Measurements from ENCODE around the gene MMP20. TPM values are rescaled to one million over a fixed set of nuclear protein-coding genes. Genes with fewer than 3 reads are reported as not detected.

The MMP20 gene
- total RNA-seq, 1 experiment from 2014 or later: not detected

DNA sequence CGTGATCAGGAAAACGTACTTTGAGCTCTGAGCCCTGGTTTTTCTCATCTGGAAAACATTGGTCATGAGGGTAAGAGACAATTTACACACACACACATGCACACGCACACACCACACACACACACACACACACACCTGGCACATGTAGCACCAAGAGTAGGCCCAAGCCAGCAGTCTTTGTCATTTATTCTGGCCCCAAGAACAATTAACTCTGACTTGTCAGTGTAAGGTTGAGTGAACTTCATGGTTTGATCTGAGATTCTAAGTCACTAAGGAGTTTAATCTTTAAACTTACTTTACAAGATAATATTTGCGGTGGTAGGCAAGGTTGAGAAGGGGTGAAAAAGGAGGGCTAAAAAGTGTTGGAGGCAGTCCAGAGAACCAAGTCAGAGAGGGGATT lies 44.1 kb downstream of the MMP20 start:
- H2BK15ac ChIP-seq (ENCODE audit: low read depth, low read length): no peak overlapping the region
- no peak overlapping the region for H3K27ac ChIP-seq (ENCODE audit: insufficient read length, low read depth, low read length)
- no peak overlapping the region for H3K56ac ChIP-seq (ENCODE audit: insufficient read length, low read depth, low read length)
- H3K18ac ChIP-seq (ENCODE audit: insufficient read length, low read depth, low read length): no peak overlapping the region
- no peaks in the 10 kb centered on the region for H3K4me1 ChIP-seq (ENCODE audit: insufficient read depth, low read length)
- H3K14ac ChIP-seq (ENCODE audit: insufficient read depth, low read length): no peak overlapping the region
- no peak overlapping the region for H2AFZ ChIP-seq (ENCODE audit: low read length)
- no peak overlapping the region for H2AK5ac ChIP-seq (ENCODE audit: insufficient read length, low read length)
- H2BK5ac ChIP-seq (ENCODE audit: insufficient read length, low read length): no peak overlapping the region
- no peaks in the 10 kb centered on the region for H3K9me3 ChIP-seq (ENCODE audit: control insufficient read depth, low read depth, low read length)
- no peak overlapping the region for H4K5ac ChIP-seq (ENCODE audit: insufficient read length, low read depth, low read length)
- H4K20me1 ChIP-seq (ENCODE audit: control insufficient read depth, insufficient read depth, insufficient read length): no peaks in the 10 kb centered on the region
- no CpG with 5 or more reads among the region's 4 CpGs for WGBS (ENCODE audit: extremely low coverage, insufficient read length, low lambda C conversion rate)
- Mint-ChIP-seq H3K27ac (no peak overlapping the region), H3K4me3 (no peak overlapping the region), H3K36me3 (ENCODE audit: insufficient read depth in 1 of 3, low read depth in 3 of 3) (no peaks in the 10 kb centered on the region), H3K9me3 (no peaks in the 10 kb centered on the region), H3K4me1 (no peaks in the 10 kb centered on the region), H3K27me3 (ENCODE audit: low read depth) (no peaks in the 10 kb centered on the region)
- H3T11ph ChIP-seq (ENCODE audit: low read length): no peak overlapping the region
- DNase-seq: no peak
- no peak overlapping the region for H2BK120ac ChIP-seq (ENCODE audit: low read depth, low read length, poor library complexity, severe bottlenecking)
- H3K79me1 ChIP-seq (ENCODE audit: insufficient read depth, low read depth, low read length, poor library complexity, severe bottlenecking): no peaks in the 10 kb centered on the region
- no peak overlapping the region for H4K91ac ChIP-seq (ENCODE audit: insufficient read length, low read depth, low read length)
- H3K23ac ChIP-seq (ENCODE audit: insufficient read length, low read depth, low read length): no peak overlapping the region
- H3K9ac ChIP-seq (ENCODE audit: extremely low read depth, insufficient read length, low read length): no peak overlapping the region
- H3K4me2 ChIP-seq (ENCODE audit: insufficient read depth, insufficient read length, low read length): no peak overlapping the region
- H3K23me2 ChIP-seq (ENCODE audit: insufficient read length, low read depth, low read length, poor library complexity, severe bottlenecking): no peaks in the 10 kb centered on the region
- H4K8ac ChIP-seq (replicated peaks; ENCODE audit: insufficient read length, low read depth, low read length): no peak overlapping the region
- H3K4ac ChIP-seq (ENCODE audit: low read depth, low read length): no peak overlapping the region
- H2BK20ac ChIP-seq (ENCODE audit: low read depth, low read length, poor library complexity, severe bottlenecking): peak overlapping the region; percentile 6
- no peak for TF ChIP-seq CTCF (conservative IDR thresholded peaks at IDR 0.05)
- H3K27me3 ChIP-seq (ENCODE audit: insufficient read depth, low read length): no peaks in the 10 kb centered on the region
- H2BK12ac ChIP-seq (ENCODE audit: insufficient read length, low read depth, low read length): no peak overlapping the region
- H3K79me2 ChIP-seq (ENCODE audit: insufficient read depth, low read length): no peaks in the 10 kb centered on the region

Measured in H9 (cell line).